HG02678 (cell line): Measurements from ENCODE around the gene NLRP12.
"Not testable (repeated sequence)": the region's sequence is repeated elsewhere in the genome, so short reads cannot be mapped to it uniquely, and the experiment has no call there.

Experiments
- ATAC-seq: cut with Tn5 transposase; IDR thresholded peaks from one replicate; pipeline ENCODE4 v1.9.1; 2021; ENCODE audit warnings: mild to moderate bottlenecking, moderate library complexity; ENCODE audit not compliant: unreplicated experiment

Gene NLRP12

GRCh38 chr19:53781332-53781731 lies 42.8 kb downstream of the NLRP12 start:
- ATAC-seq = not testable (repeated sequence)

DNA sequence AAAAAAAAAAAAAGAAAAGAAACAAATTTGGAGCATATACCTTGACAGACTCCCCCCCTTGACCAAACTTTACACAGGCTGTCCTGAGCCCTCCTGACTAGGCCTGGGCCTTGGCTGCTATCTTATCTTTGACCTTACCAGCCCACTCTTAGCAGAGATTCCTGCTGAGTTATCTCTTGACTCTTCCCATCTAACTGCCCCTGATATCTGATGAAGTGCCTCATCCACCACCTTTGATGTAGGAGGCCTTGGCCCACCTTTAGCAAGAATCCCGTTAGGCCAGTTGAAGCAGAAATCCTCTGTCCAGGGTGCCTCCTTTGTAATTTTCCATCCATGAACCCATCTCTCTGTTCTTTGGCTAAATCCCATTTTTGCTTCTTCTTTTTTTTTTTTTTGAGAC lies 43.6 kb downstream of the NLRP12 start:
- no peak for ATAC-seq

- ATAC-seq = no peak
These were observed 48.6 kb downstream of the NLRP12 start for GRCh38 chr19:53775524-53775923.

DNA sequence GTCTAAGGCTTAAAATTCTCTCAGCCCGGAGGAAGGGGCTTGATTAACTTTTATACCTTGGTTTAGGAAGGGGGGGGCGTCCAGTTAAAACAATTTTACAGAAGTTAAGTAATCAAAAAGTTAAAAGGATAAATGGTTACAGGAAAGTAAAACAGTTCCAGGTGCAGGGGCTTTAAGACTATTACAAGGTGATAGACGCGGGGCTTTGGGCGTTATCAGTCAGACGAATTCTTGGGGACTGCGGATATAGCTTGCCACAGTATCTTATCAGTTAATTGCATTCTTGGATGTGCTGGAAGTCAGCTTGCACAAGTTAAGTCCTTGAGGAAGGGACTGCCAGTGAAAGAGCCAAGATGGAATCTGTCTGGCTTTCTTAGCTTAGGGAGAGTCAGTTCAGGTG lies 49.6 kb downstream of the NLRP12 start:
- not testable (repeated sequence) for ATAC-seq

- ATAC-seq = no peak
These were observed 50.1 kb downstream of the NLRP12 start for GRCh38 chr19:53773999-53774398.

- ATAC-seq = no peak
These were observed 51.2 kb downstream of the NLRP12 start for GRCh38 chr19:53772943-53773342.

DNA sequence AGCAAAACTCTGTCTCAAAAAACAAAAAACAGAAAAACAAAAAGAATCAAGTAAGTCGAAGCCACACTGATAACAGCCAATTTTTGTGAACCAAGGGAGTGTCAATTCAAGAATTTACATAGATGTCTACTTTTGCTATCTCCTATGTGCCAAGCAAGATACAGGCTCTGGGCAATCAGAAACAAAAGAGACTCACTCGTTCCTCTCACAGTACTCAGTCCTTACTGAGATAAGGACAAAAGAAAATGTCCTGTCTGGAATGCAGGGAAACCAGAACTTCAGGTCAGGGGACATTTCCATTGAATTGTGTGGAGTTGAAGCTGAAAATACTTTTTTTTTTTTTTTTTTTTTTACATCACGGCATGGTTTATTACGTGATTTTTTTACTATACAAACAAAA lies 53.0 kb downstream of the NLRP12 start:
- ATAC-seq = no peak

DNA sequence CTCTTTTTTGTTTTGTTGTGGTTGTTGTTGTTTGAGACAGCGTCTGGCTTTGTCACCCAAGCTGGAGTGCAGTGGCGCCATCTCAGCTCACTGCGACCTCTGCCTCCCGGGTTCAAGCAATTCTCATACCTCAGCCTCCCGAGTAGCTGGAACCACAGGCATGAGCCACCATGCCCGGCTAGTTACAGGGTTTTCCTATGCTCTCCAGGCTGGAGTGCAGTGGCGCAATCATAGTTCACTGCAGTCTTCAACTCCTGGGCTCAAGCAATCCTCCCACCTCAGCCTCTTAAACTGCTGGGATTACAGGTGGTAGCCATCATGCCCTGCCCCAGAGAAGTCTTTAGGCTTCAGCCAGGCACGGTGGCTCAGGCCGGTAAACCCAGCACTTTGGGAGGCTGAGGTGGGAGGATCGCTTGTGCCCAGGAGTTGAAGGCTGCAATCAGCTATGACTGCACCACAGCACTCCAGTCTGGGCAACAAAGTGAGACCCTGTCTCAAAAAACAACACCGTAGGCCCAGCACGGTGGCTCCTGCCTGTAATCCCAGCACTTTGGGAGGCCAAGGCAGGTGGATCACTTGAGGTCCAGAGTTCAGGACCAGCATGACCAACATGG lies 54.3 kb downstream of the NLRP12 start:
- not testable (repeated sequence) for ATAC-seq

- no peak for ATAC-seq
These were observed 55.7 kb downstream of the NLRP12 start for GRCh38 chr19:53768401-53768800.

GRCh38 chr19:53758991-53759390 lies 65.1 kb downstream of the NLRP12 start:
- not testable (repeated sequence) for ATAC-seq
